ENCODE measurements around the gene EPB41.

GRCh38 chr1:28934676-28935075 is 20.3 kb downstream of the EPB41 start:
- TF ChIP-seq CTCF (conservative IDR thresholded peaks at IDR 0.05; ENCODE audit: low read depth, low read length) (no peak), MAZ (IDR thresholded peaks at IDR 0.05; ENCODE audit: borderline replicate concordance, low read depth, low read length) (no peak), MAFK (IDR thresholded peaks at IDR 0.05; ENCODE audit: low read depth, low read length) (no peak), MXI1 (IDR thresholded peaks at IDR 0.05; ENCODE audit: borderline replicate concordance, low read depth, low read length) (no peak), POLR2A (IDR thresholded peaks at IDR 0.05; ENCODE audit: low read depth, low read length) (no peak), CHD1 (IDR thresholded peaks at IDR 0.05; ENCODE audit: low read depth, low read length) (no peak), NFE2L2 (IDR thresholded peaks at IDR 0.05; ENCODE audit: low read depth, low read length) (no peak), SMC3 (IDR thresholded peaks at IDR 0.05; ENCODE audit: low read depth, low read length) (no peak)

Measured in IMR-90 (cell line).